PC-9 (cell line): ENCODE measurements around the gene MYRIP.

ENCODE experiments used
- CTCF ChIP-seq: fragments of 200-600 bp; sonication (generic); conservative IDR thresholded peaks from 2 replicates; pipeline ENCODE4 v1.6.1; 2017; ENCODE audit warnings: mixed run types, antibody characterized with exemption, mild to moderate bottlenecking, moderate library complexity
- EZH2 ChIP-seq: fragments of 200-600 bp; sonication (generic); IDR thresholded peaks from 2 replicates; pipeline ENCODE4 v1.8.0; 2017; ENCODE audit warnings: antibody characterized with exemption, low read depth

- TF ChIP-seq CTCF (no peak), EZH2 (no peak)
These were observed 98.6 kb downstream of the MYRIP start for GRCh38 chr3:39907981-39908380.
